ENCODE data around the gene NR1D1.
A peak's percentile ranks its signal among the peaks of the same experiment; 100 is the strongest.

GRCh38 chr17:40075201-40075941 is 25.0 kb downstream of the NR1D1 start:
- peak; percentile 20 for TF ChIP-seq POLR2A (IDR thresholded peaks at IDR 0.05; ENCODE audit: low read length)
- TF ChIP-seq GATA1 (IDR thresholded peaks at IDR 0.05; ENCODE audit: low read depth, low read length) = no peak
